Cardiac muscle cell (in vitro differentiated cells and primary cell): ENCODE data around the gene CCBE1. TPM values are rescaled to one million over a fixed set of nuclear protein-coding genes. Genes with fewer than 3 reads are reported as not detected.

Experiments
- DNase-seq, 2 donors: peaks; one replicate each; pipeline versions ENCODE4 v3.0.0 to v3.0.0-alpha.2; 2010 to 2017; ENCODE audit warnings: low read depth in 1 of 2, low spot score in 1 of 2
- H3K27ac ChIP-seq: fragments of 200-600 bp; sonication (generic); 2 replicates; pipeline ENCODE4 v1.5.1; 2016
- H3K27me3 ChIP-seq: fragments of 200-600 bp; sonication (generic); 2 replicates; pipeline ENCODE4 v1.6.0; 2016; ENCODE audit warnings: control low read depth
- H3K36me3 ChIP-seq: fragments of 200-600 bp; sonication (generic); 2 replicates; pipeline ENCODE4 v1.5.1; 2016; ENCODE audit warnings: control low read depth
- H3K4me1 ChIP-seq: fragments of 200-600 bp; sonication (generic); 2 replicates; pipeline ENCODE4 v1.8.1; 2017; ENCODE audit warnings: low read depth, mild to moderate bottlenecking, mixed run types
- H3K4me3 ChIP-seq: fragments of 200-600 bp; sonication (generic); 2 replicates; pipeline ENCODE4 v1.5.1; 2016; ENCODE audit warnings: mild to moderate bottlenecking
- H3K9me3 ChIP-seq: fragments of 200-600 bp; sonication (generic); 2 replicates; pipeline ENCODE4 v1.5.1; 2017; ENCODE audit warnings: low read depth, mild to moderate bottlenecking, control low read depth
- CTCF ChIP-seq: IDR thresholded peaks from 2 replicates; pipeline ENCODE4 v1.5.1; 2012; ENCODE audit warnings: low read depth, mild to moderate bottlenecking, low read length
- polyA plus RNA-seq: library from polyadenylated mRNA; unstranded; fragments of >200 nt; fragmentation: Nextera tagmentation; extraction: Ambion mirVana; gene quantifications from 2 replicates; pipeline ENCODE4 v1.2.1, GENCODE V29; 2016
- total RNA-seq: library from RNA; depleted of rRNA; stranded (reverse); fragments of >200 nt; gene quantifications from 2 replicates; pipeline ENCODE4 v1.2.3, GENCODE V29; 2016

Gene CCBE1
- total and polyA plus RNA-seq, 2 experiments from 2014 or later, result 1.5 to 3.7 TPM

- Histone ChIP-seq H3K9me3 (no peaks in the 10 kb centered on the region), H3K36me3 (no peaks in the 10 kb centered on the region), H3K4me3 (no peak overlapping the region), H3K27me3 (peaks cover 62% of the 10 kb centered on the region), H3K27ac (no peak overlapping the region), H3K4me1 (no peaks in the 10 kb centered on the region)
- no peak for TF ChIP-seq CTCF
- DNase-seq, result no peak
These were observed 36.9 kb downstream of the CCBE1 start for GRCh38 chr18:59660366-59660765.

GRCh38 chr18:59659508-59660170 lies 37.6 kb downstream of the CCBE1 start:
- DNase-seq, result no peak
- Histone ChIP-seq H3K4me1 (no peaks in the 10 kb centered on the region), H3K27ac (no peak overlapping the region), H3K36me3 (no peaks in the 10 kb centered on the region), H3K27me3 (peaks cover 60% of the 10 kb centered on the region), H3K9me3 (no peaks in the 10 kb centered on the region), H3K4me3 (no peak overlapping the region)
- no peak for TF ChIP-seq CTCF

- TF ChIP-seq CTCF, result no peak
- no peak overlapping the region for H3K27ac ChIP-seq
- no peaks in the 10 kb centered on the region for H3K4me1 ChIP-seq
- no peaks in the 10 kb centered on the region for H3K9me3 ChIP-seq
- H3K36me3 ChIP-seq, result no peaks in the 10 kb centered on the region
- H3K27me3 ChIP-seq, result peaks cover 53% of the 10 kb centered on the region
- no peak overlapping the region for H3K4me3 ChIP-seq
- no peak for DNase-seq
These were observed 38.3 kb downstream of the CCBE1 start for GRCh38 chr18:59658941-59659340.

GRCh38 chr18:59657012-59657411 lies 40.2 kb downstream of the CCBE1 start:
- TF ChIP-seq CTCF, result no peak
- Histone ChIP-seq H3K27ac (no peak overlapping the region), H3K36me3 (no peaks in the 10 kb centered on the region), H3K4me3 (no peak overlapping the region), H3K4me1 (no peaks in the 10 kb centered on the region), H3K9me3 (no peaks in the 10 kb centered on the region), H3K27me3 (peaks cover 35% of the 10 kb centered on the region)
- no peak for DNase-seq

GRCh38 chr18:59656373-59656887 lies 40.8 kb downstream of the CCBE1 start:
- no peaks in the 10 kb centered on the region for H3K4me1 ChIP-seq
- H3K27me3 ChIP-seq, result peaks cover 34% of the 10 kb centered on the region

More at GRCh38 chr18:59656373-59656887, 40.8 kb downstream of the CCBE1 start:
- H3K4me3 ChIP-seq, result no peak overlapping the region
- H3K9me3 ChIP-seq, result no peaks in the 10 kb centered on the region
- no peak for TF ChIP-seq CTCF
- no peak for DNase-seq
- H3K27ac ChIP-seq, result no peak overlapping the region
- H3K36me3 ChIP-seq, result no peaks in the 10 kb centered on the region
